IMR-90 (cell line): ENCODE measurements around the gene RPP40. TPM values are rescaled to one million over a fixed set of nuclear protein-coding genes. Genes with fewer than 3 reads are reported as not detected.

Experiments used
- ATAC-seq: fragments of 200-7000 bp; cut with Tn5 transposase; 2 replicates; pipeline ENCODE4 v1.9.1; 2020; ENCODE audit warnings: low read depth, mild to moderate bottlenecking, moderate library complexity
- BruUV-seq: library from RNA; stranded (reverse); fragments of 400-500 nt; replicated peaks from 2 replicates; lab custom pipeline; 2021; lab: Mats Ljungman, UMichigan
- CTCF ChIA-PET: fragments of 300-600 bp; formaldehyde crosslinking; extraction: SDS; loops from one replicate; lab custom pipeline; 2021; ENCODE audit warnings: antibody characterized with exemption; lab: Yijun Ruan, JAX
- POLR2A ChIA-PET: fragments of 300-600 bp; sonication (Branson Sonifier 250); formaldehyde crosslinking; loops from one replicate; lab custom pipeline; 2022; ENCODE audit warnings: antibody characterized with exemption; ENCODE audit not compliant: unreplicated experiment; lab: Charles Lee
- DNase-seq: peaks from one replicate; pipeline ENCODE4 v3.0.0; 2013
- H2AFZ ChIP-seq: replicated peaks from 2 replicates; pipeline ENCODE3; 2013; ENCODE audit warnings: low read length, mild to moderate bottlenecking; ENCODE audit not compliant: poor library complexity
- H2AK5ac ChIP-seq: 2 replicates; pipeline ENCODE4 v1.6.1; 2013; ENCODE audit warnings: low read depth, low read length, inconsistent platforms
- H2AK9ac ChIP-seq: replicated peaks from 2 replicates; pipeline ENCODE3; 2013; ENCODE audit warnings: mild to moderate bottlenecking, low read depth, low read length, moderate library complexity; ENCODE audit not compliant: poor library complexity
- H2BK120ac ChIP-seq: 2 replicates; pipeline ENCODE4 v1.6.1; 2013; ENCODE audit warnings: low read depth, low read length, inconsistent platforms
- H2BK15ac ChIP-seq: 3 replicates; pipeline ENCODE4 v1.6.1; 2013; ENCODE audit warnings: low read depth, low read length, inconsistent platforms
- H2BK20ac ChIP-seq: 2 replicates; pipeline ENCODE4 v1.6.1; 2013; ENCODE audit warnings: low read depth, mild to moderate bottlenecking, inconsistent platforms, low read length, moderate library complexity
- H2BK5ac ChIP-seq: 2 replicates; pipeline ENCODE4 v1.6.1; 2013; ENCODE audit warnings: mild to moderate bottlenecking, low read depth, low read length, inconsistent platforms; ENCODE audit not compliant: poor library complexity, severe bottlenecking
- H3K14ac ChIP-seq: replicated peaks from 2 replicates; pipeline ENCODE4 v1.6.1; 2013; ENCODE audit warnings: low read depth, low read length, inconsistent platforms
- H3K18ac ChIP-seq: 2 replicates; pipeline ENCODE4 v1.6.1; 2013; ENCODE audit warnings: low read depth, low read length, control low read depth
- H3K23ac ChIP-seq: 2 replicates; pipeline ENCODE4 v1.6.1; 2013; ENCODE audit warnings: low read depth, low read length, inconsistent platforms
- H3K27ac ChIP-seq: 2 replicates; pipeline ENCODE4 v1.5.1; 2013; ENCODE audit warnings: mild to moderate bottlenecking, control low read depth, low read length; ENCODE audit not compliant: insufficient read depth
- H3K27me3 ChIP-seq: 2 replicates; pipeline ENCODE4 v1.6.1; 2013; ENCODE audit warnings: low read length; ENCODE audit not compliant: control insufficient read depth, insufficient read depth
- H3K36me3 ChIP-seq: 2 replicates; pipeline ENCODE4 v1.6.1; 2013; ENCODE audit warnings: low read length, mixed read lengths; ENCODE audit not compliant: control insufficient read depth, insufficient read depth
- H3K4ac ChIP-seq: 2 replicates; pipeline ENCODE4 v1.6.1; 2013; ENCODE audit warnings: low read depth, low read length, inconsistent platforms
- H3K4me1 ChIP-seq: 2 replicates; pipeline ENCODE4 v1.6.1; 2013; ENCODE audit warnings: low read length, mixed read lengths; ENCODE audit not compliant: control insufficient read depth, insufficient read depth
- H3K4me2 ChIP-seq: 2 replicates; pipeline ENCODE4 v1.6.1; 2013; ENCODE audit warnings: low read depth, mild to moderate bottlenecking, control low read depth, low read length, moderate library complexity
- H3K4me3 ChIP-seq: 2 replicates; pipeline ENCODE4 v1.5.1; 2013; ENCODE audit warnings: low read depth, mild to moderate bottlenecking, control low read depth, low read length, moderate library complexity; ENCODE audit not compliant: insufficient read depth
- H3K56ac ChIP-seq: 2 replicates; pipeline ENCODE4 v1.6.1; 2013; ENCODE audit warnings: low read length, inconsistent platforms; ENCODE audit not compliant: insufficient read depth; ENCODE audit errors: extremely low read depth
- H3K79me1 ChIP-seq, 2 experiments: 2 replicates each; pipeline ENCODE4 v1.6.1; 2013; ENCODE audit warnings: low read length in 2 of 2, inconsistent platforms in 1 of 2, low read depth in 1 of 2
- H3K9ac ChIP-seq: 2 replicates; pipeline ENCODE4 v1.6.1; 2013; ENCODE audit warnings: low read depth, low read length, control low read depth
- H3K9me1 ChIP-seq: 2 replicates; pipeline ENCODE4 v1.6.1; 2013; ENCODE audit warnings: low read length, inconsistent platforms; ENCODE audit not compliant: insufficient read depth
- H3K9me3 ChIP-seq: 2 replicates; pipeline ENCODE4 v1.6.1; 2013; ENCODE audit warnings: low read length; ENCODE audit not compliant: control insufficient read depth, insufficient read depth
- H4K20me1 ChIP-seq: 2 replicates; pipeline ENCODE4 v1.6.1; 2013; ENCODE audit warnings: low read length, inconsistent platforms; ENCODE audit not compliant: insufficient read depth
- H4K5ac ChIP-seq: 2 replicates; pipeline ENCODE4 v1.6.1; 2013; ENCODE audit warnings: mild to moderate bottlenecking, low read depth, low read length, control low read depth
- H4K8ac ChIP-seq, 2 experiments: 2 replicates each; pipeline ENCODE4 v1.6.1; 2013; ENCODE audit warnings: low read depth in 2 of 2, low read length in 2 of 2, control low read depth in 1 of 2, inconsistent platforms in 1 of 2
- H4K91ac ChIP-seq: 2 replicates; pipeline ENCODE4 v1.6.1; 2013; ENCODE audit warnings: low read depth, low read length, inconsistent platforms; ENCODE audit not compliant: insufficient read depth
- BHLHE40 ChIP-seq: fragments of 150-350 bp; IDR thresholded peaks from 2 replicates; pipeline ENCODE4 v1.6.1; 2016; ENCODE audit warnings: mild to moderate bottlenecking, low read depth, low read length
- CEBPB ChIP-seq: IDR thresholded peaks from 2 replicates; pipeline ENCODE4 v1.6.1; 2012; ENCODE audit warnings: low read depth, low read length, improper control_type of control experiment
- CHD1 ChIP-seq: IDR thresholded peaks from 2 replicates; pipeline ENCODE4 v1.6.1; 2012; ENCODE audit warnings: low read depth, low read length, improper control_type of control experiment
- ELK1 ChIP-seq: fragments of 150-350 bp; IDR thresholded peaks from 2 replicates; pipeline ENCODE4 v1.6.1; 2016; ENCODE audit warnings: low read depth, mild to moderate bottlenecking, low read length, moderate library complexity, borderline replicate concordance
- FOS ChIP-seq: fragments of 150-350 bp; IDR thresholded peaks from 2 replicates; pipeline ENCODE4 v1.6.1; 2016; ENCODE audit warnings: low read depth, low read length
- MAFK ChIP-seq: IDR thresholded peaks from 2 replicates; pipeline ENCODE4 v1.6.1; 2012; ENCODE audit warnings: low read depth, low read length, improper control_type of control experiment
- MAZ ChIP-seq: IDR thresholded peaks from 2 replicates; pipeline ENCODE4 v1.6.1; 2012; ENCODE audit warnings: low read depth, mild to moderate bottlenecking, low read length, improper control_type of control experiment, moderate library complexity, borderline replicate concordance
- MXI1 ChIP-seq: IDR thresholded peaks from 2 replicates; pipeline ENCODE4 v1.6.1; 2012; ENCODE audit warnings: low read depth, mild to moderate bottlenecking, low read length, moderate library complexity, borderline replicate concordance
- NFE2L2 ChIP-seq: fragments of 150-350 bp; IDR thresholded peaks from 2 replicates; pipeline ENCODE4 v1.6.1; 2016; ENCODE audit warnings: low read depth, mild to moderate bottlenecking, low read length
- POLR2A ChIP-seq: IDR thresholded peaks from 2 replicates; pipeline ENCODE4 v1.6.1; 2012; ENCODE audit warnings: mild to moderate bottlenecking, low read depth, low read length
- RAD21 ChIP-seq: IDR thresholded peaks from 2 replicates; pipeline ENCODE4 v1.6.1; 2012; ENCODE audit warnings: low read length, improper control_type of control experiment
- RCOR1 ChIP-seq: IDR thresholded peaks from 2 replicates; pipeline ENCODE4 v1.6.1; 2012; ENCODE audit warnings: mild to moderate bottlenecking, low read length, improper control_type of control experiment; ENCODE audit not compliant: insufficient replicate concordance
- RFX5 ChIP-seq: IDR thresholded peaks from 2 replicates; pipeline ENCODE4 v1.8.0; 2012; ENCODE audit warnings: low read depth, mild to moderate bottlenecking, low read length, moderate library complexity
- SMC3 ChIP-seq: fragments of 150-350 bp; IDR thresholded peaks from 2 replicates; pipeline ENCODE4 v1.6.1; 2016; ENCODE audit warnings: low read depth, mild to moderate bottlenecking, antibody characterized with exemption, low read length, moderate library complexity
- USF2 ChIP-seq: fragments of 150-350 bp; IDR thresholded peaks from 2 replicates; pipeline ENCODE4 v1.6.1; 2017; ENCODE audit warnings: mild to moderate bottlenecking, antibody characterized with exemption, low read length, low read depth
- WGBS, 2 experiments: methylation state at CpG; one replicate each; pipeline versions ENCODE4 v1.1.5 to v1.1.7; 2013; ENCODE audit warnings: missing lambda C conversion rate in 2 of 2; ENCODE audit not compliant: insufficient read length in 1 of 2; ENCODE audit errors: extremely low coverage in 2 of 2; 5-methylcytosine and 5-hydroxymethylcytosine counted together
- dilution Hi-C: fragments of 300-500 bp; cut with HindIII; formaldehyde crosslinking; loops from one replicate; pipeline ENCODE4 v1.14.3; 2018; ENCODE audit warnings: low sequenced_read_pairs; ENCODE audit not compliant: unreplicated experiment
- in situ Hi-C: fragments of 300-500 bp; cut with MboI; formaldehyde crosslinking; loops from 3 replicates; pipeline ENCODE4 v1.14.3; 2019; ENCODE audit warnings: low sequenced_read_pairs, inconsistent platforms, mixed read lengths
- intact Hi-C: fragments of 100-400 bp; cut with micrococcal nuclease; formaldehyde crosslinking; loops from 2 replicates; pipeline ENCODE4 v1.10.0; 2022
- polyA plus RNA-seq, 3 experiments: library from polyadenylated mRNA; depleted of rRNA; stranded (reverse); fragments of >200 nt; gene quantifications; 2 replicates each; pipeline ENCODE4 v1.2.3, GENCODE V29; 2012; ENCODE audit warnings: low replicate concordance in 1 of 3
- total RNA-seq: library from RNA; depleted of rRNA; stranded (reverse); fragments of >200 nt; gene quantifications from 2 replicates; pipeline ENCODE4 v1.2.3, GENCODE V29; 2012
- TF ChIP-seq, protein P1 (sequence below): conservative IDR thresholded peaks from 2 replicates; pipeline ENCODE4 v1.5.1; 2012; ENCODE audit warnings: mild to moderate bottlenecking, low read depth, low read length, improper control_type of control experiment

The RPP40 gene
- total and polyA plus RNA-seq, 2 of the 4 experiments (the other 2 are of a cell fraction), result 8.1 to 22.2 TPM

GRCh38 chr6:5050009-5050408 lies 46.2 kb upstream of the RPP40 start:
- CTCF ChIA-PET, result no interaction called here

More at GRCh38 chr6:5050009-5050408, 46.2 kb upstream of the RPP40 start:
- H2BK5ac ChIP-seq, result no peak overlapping the region
- dilution Hi-C loops (no loop called here), intact Hi-C loops (no loop called here), in situ Hi-C loops (no loop called here)
- no CpG with 5 or more reads among the region's 2 CpGs for WGBS, 2 experiments
- H2BK15ac ChIP-seq, result no peak overlapping the region
- H4K8ac ChIP-seq, result no peak overlapping the region
- no peak overlapping the region for H2BK20ac ChIP-seq
- H3K23ac ChIP-seq, result no peak overlapping the region
- H3K9me1 ChIP-seq, result peaks cover 4% of the 10 kb centered on the region; the same call in 1 of the 2 replicates
- H3K79me1 ChIP-seq, result no peaks in the 10 kb centered on the region
- no peak overlapping the region for H3K9ac ChIP-seq
- no peak overlapping the region for H2AK5ac ChIP-seq
- H3K4ac ChIP-seq, result no peak overlapping the region
- no TSS peak for BruUV-seq
- H2AFZ ChIP-seq, result no peak overlapping the region
- peaks cover 12% of the 10 kb centered on the region for H3K9me3 ChIP-seq
- peaks cover 1% of the 10 kb centered on the region; the same call in 1 of the 2 replicates for H3K36me3 ChIP-seq
- DNase-seq, result no peak
- H3K4me1 ChIP-seq, result peaks cover 9% of the 10 kb centered on the region
- no peak for ATAC-seq
- no peak overlapping the region for H3K14ac ChIP-seq
- 0 out of 2 replicates have a peak, but pooled peaks cover 4% of the 10 kb centered on the region for H4K20me1 ChIP-seq
- no peaks in the 10 kb centered on the region for H3K27me3 ChIP-seq
- no peak overlapping the region for H2AK9ac ChIP-seq
- POLR2A ChIA-PET, result no interaction called here
- H4K91ac ChIP-seq, result no peak overlapping the region
- H4K5ac ChIP-seq, result no peak overlapping the region
- H2BK120ac ChIP-seq, result no peak overlapping the region
- H3K27ac ChIP-seq, result no peak overlapping the region
- no peak overlapping the region for H3K18ac ChIP-seq
- TF ChIP-seq POLR2A (no peak), BHLHE40 (no peak), MAZ (no peak), CHD1 (no peak), CEBPB (no peak), MAFK (no peak), USF2 (no peak), NFE2L2 (no peak), RAD21 (no peak), MXI1 (no peak), FOS (no peak), SMC3 (no peak), RFX5 (no peak), ELK1 (no peak), RCOR1 (no peak)
- TF ChIP-seq, protein P1, sequence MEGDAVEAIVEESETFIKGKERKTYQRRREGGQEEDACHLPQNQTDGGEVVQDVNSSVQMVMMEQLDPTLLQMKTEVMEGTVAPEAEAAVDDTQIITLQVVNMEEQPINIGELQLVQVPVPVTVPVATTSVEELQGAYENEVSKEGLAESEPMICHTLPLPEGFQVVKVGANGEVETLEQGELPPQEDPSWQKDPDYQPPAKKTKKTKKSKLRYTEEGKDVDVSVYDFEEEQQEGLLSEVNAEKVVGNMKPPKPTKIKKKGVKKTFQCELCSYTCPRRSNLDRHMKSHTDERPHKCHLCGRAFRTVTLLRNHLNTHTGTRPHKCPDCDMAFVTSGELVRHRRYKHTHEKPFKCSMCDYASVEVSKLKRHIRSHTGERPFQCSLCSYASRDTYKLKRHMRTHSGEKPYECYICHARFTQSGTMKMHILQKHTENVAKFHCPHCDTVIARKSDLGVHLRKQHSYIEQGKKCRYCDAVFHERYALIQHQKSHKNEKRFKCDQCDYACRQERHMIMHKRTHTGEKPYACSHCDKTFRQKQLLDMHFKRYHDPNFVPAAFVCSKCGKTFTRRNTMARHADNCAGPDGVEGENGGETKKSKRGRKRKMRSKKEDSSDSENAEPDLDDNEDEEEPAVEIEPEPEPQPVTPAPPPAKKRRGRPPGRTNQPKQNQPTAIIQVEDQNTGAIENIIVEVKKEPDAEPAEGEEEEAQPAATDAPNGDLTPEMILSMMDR, result no peak
- H3K56ac ChIP-seq, result no peak overlapping the region
- no peak overlapping the region for H3K4me3 ChIP-seq
- H3K4me2 ChIP-seq, result no peak overlapping the region
